ENCODE results near the gene CD80.
"Not testable (repeated sequence)": the region's sequence is repeated elsewhere in the genome, so short reads cannot be mapped to it uniquely, and the experiment has no call there.

CD80 gene

DNA sequence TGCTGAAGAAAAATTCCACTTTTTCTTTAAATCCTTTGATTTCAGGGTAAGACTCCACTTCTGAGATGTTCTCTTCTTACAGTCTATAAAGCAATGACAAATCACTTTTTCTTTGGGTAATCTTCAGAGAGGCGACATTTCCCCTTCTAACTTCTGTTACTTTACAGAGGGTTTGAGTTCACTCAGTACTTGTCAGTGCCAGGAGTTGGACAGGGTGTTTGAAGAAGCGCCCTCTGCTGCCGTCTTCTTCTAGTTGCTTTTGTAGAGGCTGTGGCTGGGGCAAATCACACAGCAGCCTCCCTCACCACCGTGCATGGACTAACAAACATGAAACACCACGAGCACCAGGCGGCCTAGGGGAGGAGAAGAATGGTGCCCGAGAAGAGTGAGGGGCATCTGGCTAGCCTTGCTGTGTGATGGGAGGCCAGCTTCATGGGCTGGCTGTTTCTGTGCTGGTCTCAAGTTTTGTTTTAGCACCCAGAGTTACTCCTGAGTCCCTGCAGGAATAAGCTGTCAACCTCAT is at the start of gene CD80:
Gene CD80, minus strand, starts transcription at position 174 of the 523 bp plus-strand sequence. CDS start 1,886 bp downstream, outside the sequence.
- in situ Hi-C loops (cut with MboI; ENCODE audit: low sequenced_read_pairs) = no loop called here

DNA sequence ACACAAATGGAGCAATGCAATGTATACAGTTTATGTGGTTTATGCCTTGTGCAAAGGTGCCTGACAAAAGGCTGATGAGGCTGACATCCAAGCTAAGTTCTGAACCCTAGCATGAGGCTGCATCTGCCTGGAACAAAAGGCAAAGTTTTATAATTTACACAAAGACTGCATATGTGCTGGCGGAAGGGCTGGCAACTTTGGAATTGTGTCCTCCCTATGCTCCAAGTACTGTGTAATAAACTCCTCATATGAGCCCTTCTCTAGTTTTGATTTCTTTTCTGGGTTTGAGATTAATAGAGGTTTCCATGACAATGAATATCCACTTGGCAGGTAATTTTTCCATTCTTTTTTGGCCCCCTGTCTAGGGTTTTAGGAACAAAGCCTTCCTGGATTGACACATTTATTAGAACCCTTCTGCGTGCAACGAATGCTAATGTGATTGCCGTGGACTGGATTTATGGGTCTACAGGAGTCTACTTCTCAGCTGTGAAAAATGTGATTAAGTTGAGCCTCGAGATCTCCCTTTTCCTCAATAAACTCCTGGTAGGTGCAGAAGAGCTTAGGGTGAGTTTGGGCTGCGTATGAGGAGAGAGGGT is 49.1 kb upstream of the CD80 start:
- in situ Hi-C loops (cut with MboI; ENCODE audit: low sequenced_read_pairs) = no loop called here

DNA sequence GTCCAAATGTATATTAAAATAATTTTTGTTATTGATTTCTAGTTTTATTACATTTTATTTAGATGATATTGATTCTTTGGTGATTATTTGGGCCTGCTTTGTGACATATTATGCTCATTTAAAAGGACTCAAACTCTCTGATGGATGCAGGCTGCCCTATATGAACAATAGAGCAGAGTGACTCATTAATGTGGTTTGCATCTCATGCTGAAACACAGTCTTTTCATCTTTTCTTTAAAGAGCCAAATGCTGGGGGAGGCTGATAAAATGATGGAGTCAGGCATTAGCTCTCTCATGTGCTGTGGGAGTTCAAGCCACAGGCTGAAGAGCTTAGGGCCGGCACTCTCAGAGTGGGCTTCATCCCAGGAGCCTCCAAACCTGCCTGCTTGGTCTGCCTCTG is 45.5 kb upstream of the CD80 start:
- in situ Hi-C loops (cut with MboI; ENCODE audit: low sequenced_read_pairs) = no loop called here

- in situ Hi-C loops (cut with MboI; ENCODE audit: low sequenced_read_pairs) = no loop called here
Measured at GRCh38 chr3:119602676-119603075, 43.3 kb upstream of the CD80 start.

DNA sequence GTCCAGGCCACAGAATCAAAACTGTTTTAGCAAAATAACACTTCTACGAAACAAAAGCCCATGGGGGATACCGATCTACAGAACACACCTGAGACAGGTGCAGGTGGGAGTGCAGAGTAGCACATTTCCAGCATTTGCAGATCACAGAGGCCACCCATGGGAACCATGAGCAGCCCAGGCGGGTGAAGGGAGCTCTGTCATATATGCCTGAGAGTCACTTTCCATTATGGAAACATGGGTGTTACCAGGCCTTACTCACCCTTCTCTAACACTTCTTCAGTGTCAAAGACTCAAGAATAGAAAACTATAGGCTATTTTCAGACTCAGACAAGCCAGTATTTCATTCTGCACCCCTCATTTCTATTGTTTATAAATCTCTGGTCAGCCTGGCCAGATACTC is 41.7 kb upstream of the CD80 start:
- in situ Hi-C loops (cut with MboI; ENCODE audit: low sequenced_read_pairs) = no loop called here

DNA sequence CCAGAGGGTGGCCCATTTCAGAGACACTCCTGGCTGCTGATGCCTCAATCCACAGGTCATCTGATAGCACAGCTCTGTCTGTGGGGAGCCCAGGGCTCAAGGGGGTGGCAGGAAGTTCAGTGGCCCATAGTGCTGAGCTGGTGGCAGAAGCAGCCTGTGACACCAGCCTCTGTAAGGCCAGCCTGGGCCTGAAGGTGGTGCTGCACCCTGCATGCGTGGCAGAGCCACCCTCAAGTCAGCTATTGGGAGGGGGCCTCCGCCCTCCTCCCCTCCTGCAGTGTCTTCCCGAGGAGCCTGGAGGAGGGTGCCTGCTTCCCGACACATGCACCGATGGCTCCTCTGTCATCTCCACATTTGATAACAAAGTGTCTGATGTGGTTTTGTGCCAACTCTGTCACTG is 41.3 kb upstream of the CD80 start:
- in situ Hi-C loops (cut with MboI; ENCODE audit: low sequenced_read_pairs) = no loop called here

DNA sequence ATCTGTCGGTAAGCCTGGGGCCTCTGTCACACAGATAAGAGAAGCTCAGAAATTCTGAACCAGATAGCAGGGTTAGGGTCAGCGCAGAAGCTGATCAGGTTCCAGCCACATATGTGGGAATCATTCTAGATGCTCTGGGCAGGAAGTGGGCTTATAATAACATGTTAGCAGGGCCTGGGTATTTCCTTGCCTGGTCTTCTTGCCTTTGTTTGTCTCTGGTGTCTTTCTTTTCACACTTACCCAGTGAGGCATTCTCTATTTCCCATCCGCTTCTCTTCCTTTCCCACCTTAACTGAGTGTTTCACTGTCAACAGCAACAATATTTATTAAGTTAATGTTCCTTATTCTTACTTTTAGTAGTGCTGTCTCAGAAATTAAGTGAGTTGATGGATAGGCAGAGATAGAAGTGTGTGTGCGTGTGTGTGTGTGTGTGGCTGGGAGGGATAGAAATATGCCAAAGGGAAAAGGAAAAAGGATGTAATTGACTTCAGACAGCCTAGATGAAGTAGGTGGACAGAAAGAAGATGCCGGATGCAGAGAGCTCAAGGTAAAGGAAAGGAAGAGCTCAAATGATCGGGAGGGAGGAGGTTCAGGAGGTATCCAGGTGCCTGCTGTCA is 40.3 kb upstream of the CD80 start:
- in situ Hi-C loops (cut with MboI; ENCODE audit: low sequenced_read_pairs) = no loop called here

GRCh38 chr3:119598410-119599098 is 39.1 kb upstream of the CD80 start:
- in situ Hi-C loops (cut with MboI; ENCODE audit: low sequenced_read_pairs) = no loop called here

- in situ Hi-C loops (cut with MboI; ENCODE audit: low sequenced_read_pairs) = no loop called here
Measured at GRCh38 chr3:119597548-119598288, 38.3 kb upstream of the CD80 start, which contains the start of gene PLA1A. PLA1A (plus strand) TSS chr3:119597885; CDS start chr3:119597914, 29 bp downstream.

DNA sequence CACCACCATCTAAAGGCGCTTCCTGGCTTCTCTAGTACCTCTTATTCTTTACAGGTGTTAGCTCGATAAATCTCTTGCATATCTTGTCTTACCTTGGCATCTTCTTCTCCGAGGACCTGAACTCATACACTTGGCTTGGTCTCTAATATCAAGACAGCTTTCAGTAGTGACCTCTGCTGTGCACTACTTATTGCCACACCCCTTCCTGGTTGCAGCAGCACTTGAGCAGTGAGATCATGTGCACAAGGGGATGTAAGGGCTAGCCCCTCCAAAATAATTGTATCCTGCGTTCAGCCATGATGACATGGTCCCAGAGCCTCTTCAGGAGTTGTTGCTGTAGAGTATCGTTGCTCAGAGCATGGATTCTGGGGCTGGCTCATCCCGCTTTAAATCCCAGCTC is 37.0 kb upstream of the CD80 start:
- in situ Hi-C loops (cut with MboI; ENCODE audit: low sequenced_read_pairs) = no loop called here

GRCh38 chr3:119595639-119596334 is 36.4 kb upstream of the CD80 start:
- in situ Hi-C loops (cut with MboI; ENCODE audit: low sequenced_read_pairs) = no loop called here

DNA sequence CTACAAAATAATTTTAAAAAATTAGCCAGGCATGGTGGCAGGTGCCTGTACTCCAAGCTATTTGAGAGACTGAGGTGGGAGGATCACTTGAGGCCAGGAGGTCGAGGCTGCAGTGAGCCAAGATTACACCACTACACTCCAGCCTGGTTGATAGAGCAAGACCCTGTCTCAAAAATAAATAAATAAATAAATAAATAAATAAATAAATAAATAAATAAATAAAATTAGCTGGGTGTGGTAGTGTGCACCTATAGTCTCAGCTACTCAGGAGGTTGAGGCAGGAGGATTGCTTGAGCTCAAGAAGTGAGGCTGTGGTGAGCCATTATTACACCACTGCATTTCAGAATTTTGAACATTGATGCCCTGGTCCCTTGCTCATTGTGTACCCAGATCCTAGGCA is 35.5 kb upstream of the CD80 start:
- in situ Hi-C loops (cut with MboI; ENCODE audit: low sequenced_read_pairs) = not testable (repeated sequence)

- in situ Hi-C loops (cut with MboI; ENCODE audit: low sequenced_read_pairs) = no loop called here
Measured at GRCh38 chr3:119594066-119594465, 34.7 kb upstream of the CD80 start.

GRCh38 chr3:119592861-119593260 is 33.4 kb upstream of the CD80 start:
- in situ Hi-C loops (cut with MboI; ENCODE audit: low sequenced_read_pairs) = no loop called here

DNA sequence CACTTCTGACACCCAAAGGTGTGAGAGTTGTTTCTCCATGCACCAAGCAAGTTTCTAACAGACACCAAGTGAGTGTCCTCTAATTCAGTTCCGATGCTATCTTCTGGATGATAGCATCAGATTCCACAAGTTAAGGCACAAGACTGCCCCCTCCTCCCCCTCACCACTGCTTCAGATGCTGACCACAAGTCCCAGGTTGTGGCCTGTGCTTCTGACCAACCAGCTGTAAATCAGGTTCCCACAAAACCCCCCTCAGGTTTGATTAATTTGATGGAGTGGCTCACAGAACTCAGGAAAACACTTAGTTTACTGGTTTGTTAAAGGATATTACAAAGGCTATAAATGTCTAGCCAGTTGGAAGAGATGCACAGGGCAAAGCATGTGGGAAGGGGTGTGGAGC is 31.3 kb upstream of the CD80 start:
- in situ Hi-C loops (cut with MboI; ENCODE audit: low sequenced_read_pairs) = no loop called here

GRCh38 chr3:119589102-119589773 is 29.8 kb upstream of the CD80 start:
- in situ Hi-C loops (cut with MboI; ENCODE audit: low sequenced_read_pairs) = no loop called here

DNA sequence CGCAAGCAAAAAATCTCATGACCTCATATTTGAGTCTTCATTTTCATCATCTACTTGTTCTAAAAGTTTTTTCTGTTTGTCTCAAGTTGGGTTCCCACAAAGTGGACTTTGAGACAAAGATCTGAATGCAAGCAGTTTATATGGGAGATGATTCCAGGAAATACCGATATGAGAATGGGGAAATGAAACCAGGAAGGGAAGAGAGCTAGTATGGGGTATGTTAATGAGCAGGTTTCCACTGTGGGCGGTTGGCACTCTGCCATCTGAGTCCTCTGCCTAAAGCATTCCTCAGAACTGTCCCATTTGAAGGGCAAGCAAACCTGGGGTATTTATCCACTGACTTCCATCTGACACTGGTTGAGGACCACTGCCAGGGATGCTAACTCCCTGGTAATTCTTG is 28.7 kb upstream of the CD80 start:
- in situ Hi-C loops (cut with MboI; ENCODE audit: low sequenced_read_pairs) = no loop called here

- in situ Hi-C loops (cut with MboI; ENCODE audit: low sequenced_read_pairs) = no loop called here
Measured at GRCh38 chr3:119586733-119587172, 27.3 kb upstream of the CD80 start.

- in situ Hi-C loops (cut with MboI; ENCODE audit: low sequenced_read_pairs) = no loop called here
Measured at GRCh38 chr3:119585856-119586570, 26.6 kb upstream of the CD80 start.

Measured in hTERT RPE-1 (cell line).